K562 (cell line): Measurements from ENCODE around the gene LY6G6C. TPM values are rescaled to one million over a fixed set of nuclear protein-coding genes. Genes with fewer than 3 reads are reported as not detected.

Experiments
- AFF1 ChIP-seq, 2 experiments: fragments of 450-650 bp; IDR thresholded peaks; 2 replicates each; pipeline ENCODE4 v1.6.1; 2018; ENCODE audit warnings: mild to moderate bottlenecking in 2 of 2, low read depth in 1 of 2; ENCODE audit not compliant: partially characterized antibody in 2 of 2
- BRF2 ChIP-seq: IDR thresholded peaks from 3 replicates; pipeline ENCODE4 v1.6.1; 2011; ENCODE audit warnings: borderline replicate concordance, mild to moderate bottlenecking; ENCODE audit not compliant: insufficient read length, insufficient read depth
- CHD4 ChIP-seq: fragments of 200-600 bp; sonication (generic); IDR thresholded peaks from 3 replicates; pipeline ENCODE4 v1.6.1; 2012; ENCODE audit warnings: low read depth, mild to moderate bottlenecking, mixed read lengths, low read length, inconsistent platforms; ENCODE audit not compliant: insufficient read depth, insufficient replicate concordance, poor library complexity, severe bottlenecking
- FOXO4 ChIP-seq: fragments of 450-650 bp; formaldehyde crosslinking; IDR thresholded peaks from 2 replicates; pipeline ENCODE4 v1.4.0; 2020; ENCODE audit warnings: mild to moderate bottlenecking, moderate library complexity
- FOXP1 ChIP-seq: sonication (generic); formaldehyde crosslinking; IDR thresholded peaks from 2 replicates; pipeline ENCODE4 v1.8.0; 2022; ENCODE audit warnings: mild to moderate bottlenecking, missing genetic modification reagents
- FOXP4 ChIP-seq: sonication (generic); formaldehyde crosslinking; IDR thresholded peaks from 2 replicates; pipeline ENCODE4 v1.8.0; 2022; ENCODE audit warnings: mild to moderate bottlenecking, missing genetic modification reagents, borderline replicate concordance
- HIVEP1 ChIP-seq: fragments of 250-450 bp; sonication (Bioruptor Pico); IDR thresholded peaks from 2 replicates; pipeline ENCODE4 v1.4.0; 2020; ENCODE audit warnings: mild to moderate bottlenecking
- HLTF ChIP-seq: fragments of 450-650 bp; IDR thresholded peaks from 2 replicates; pipeline ENCODE4 v1.6.1; 2016
- MCM3 ChIP-seq: fragments of 450-650 bp; IDR thresholded peaks from 2 replicates; pipeline ENCODE4 v1.6.1; 2016
- MTA3 ChIP-seq: fragments of 450-650 bp; formaldehyde crosslinking; IDR thresholded peaks from 2 replicates; pipeline ENCODE4 v1.6.1; 2017; ENCODE audit warnings: mild to moderate bottlenecking, borderline replicate concordance
- NFIX ChIP-seq: fragments of 250-450 bp; sonication (Bioruptor Pico); IDR thresholded peaks from 2 replicates; pipeline ENCODE4 v1.4.0; 2020; ENCODE audit warnings: low read depth, mild to moderate bottlenecking, moderate library complexity
- PCBP2 ChIP-seq: fragments of 200-400 bp; formaldehyde crosslinking; IDR thresholded peaks from 2 replicates; pipeline ENCODE4 v1.6.1; 2018; ENCODE audit warnings: low read length, low read depth, mild to moderate bottlenecking, moderate library complexity; ENCODE audit not compliant: poor library complexity, severe bottlenecking
- TAF7 ChIP-seq: fragments of 450-650 bp; IDR thresholded peaks from 2 replicates; pipeline ENCODE4 v1.6.1; 2016; ENCODE audit warnings: missing genetic modification characterization, missing compliant biosample characterization
- ZKSCAN3 ChIP-seq: fragments of 250-450 bp; sonication (Bioruptor Pico); IDR thresholded peaks from 2 replicates; pipeline ENCODE4 v1.4.0; 2020
- ZNF212 ChIP-seq: fragments of 450-650 bp; formaldehyde crosslinking; IDR thresholded peaks from 2 replicates; pipeline ENCODE4 v1.4.0; 2020; ENCODE audit warnings: mild to moderate bottlenecking
- ZNF224 ChIP-seq: sonication (generic); formaldehyde crosslinking; IDR thresholded peaks from 2 replicates; pipeline ENCODE4 v1.8.0; 2022; ENCODE audit warnings: mild to moderate bottlenecking, missing genetic modification reagents
- ZNF274 ChIP-seq: IDR thresholded peaks from 2 replicates; pipeline ENCODE4 v1.6.1; 2011; ENCODE audit warnings: low read depth, mild to moderate bottlenecking, low read length, moderate library complexity, borderline replicate concordance
- ZNF699 ChIP-seq: fragments of 250-450 bp; sonication (Bioruptor Pico); IDR thresholded peaks from 2 replicates; pipeline ENCODE4 v1.8.0; 2021; ENCODE audit warnings: mild to moderate bottlenecking, moderate library complexity; ENCODE audit not compliant: insufficient replicate concordance
- polyA plus RNA-seq, 8 experiments: library from polyadenylated mRNA; depleted of rRNA in 4 of 8; stranded (reverse) in 5 of 8; unstranded in 3 of 8; fragments of >200 nt; fragmentation: Nextera tagmentation in 2 of 8; fragmentation: Illumina TruSeq in 1 of 8; extraction: Ambion mirVana in 2 of 8; extraction: Trizol in 1 of 8; gene quantifications; 2 replicates each; pipeline versions ENCODE4 v1.2.1 to v1.2.3, GENCODE V29; 2011 to 2014; ENCODE audit warnings: inconsistent platforms in 1 of 8, missing spikeins in 1 of 8
- total RNA-seq, 7 experiments: library from RNA; depleted of rRNA in 6 of 7; stranded (reverse); fragments of >200 nt in 6 of 7; fragmentation: Illumina TruSeq in 2 of 7; extraction: Trizol in 2 of 7; gene quantifications; 2 replicates each; pipeline versions ENCODE4 v1.2.1 to v1.2.3, GENCODE V29; 2011 to 2021; ENCODE audit warnings: low replicate concordance in 1 of 7

Gene LY6G6C
- total and polyA plus RNA-seq, 9 of the 15 experiments (the other 6 are each of a cell fraction or from before 2014, with no cell fraction given) = 0.06 to 0.20 TPM; not detected in 7

GRCh38 chr6:31769684-31770371 is 48.3 kb upstream of the LY6G6C start (continued):
- TF ChIP-seq FOXO4 = 0 out of 2 replicates have a peak, but pooled peaks have one; percentile 25
- TF ChIP-seq ZNF212 (CRISPR knock-in tag) = no peak
- TF ChIP-seq MTA3 = peak; percentile 97
- TF ChIP-seq FOXP1 = no peak
- no peak for TF ChIP-seq PCBP2
- no peak for TF ChIP-seq NFIX (CRISPR knock-in tag)
- no peak for TF ChIP-seq ZKSCAN3 (CRISPR knock-in tag)
- TF ChIP-seq AFF1 (IDR thresholded peaks at IDR 0.05; ENCODE audit: low read depth in 1 of 2, partially characterized antibody in 2 of 2) = peak in 1 of 2 experiments; percentile 58
- peak; percentile 72; the same call in 1 of the 2 replicates for TF ChIP-seq ZNF224 (CRISPR knock-in tag)
- TF ChIP-seq CHD4 = no peak
- no peak for TF ChIP-seq MCM3
- no peak for TF ChIP-seq HIVEP1 (CRISPR knock-in tag)
- no peak for TF ChIP-seq BRF2
- TF ChIP-seq ZNF274 = no peak
- peak; percentile 90 for TF ChIP-seq HLTF
- TF ChIP-seq FOXP4 (CRISPR knock-in tag) = peak; percentile 95
- no peak for TF ChIP-seq ZNF699 (CRISPR knock-in tag)
- no peak for TF ChIP-seq TAF7 (tag)
